HG02970 (cell line): ENCODE data around the gene MIB2.
"Not testable (repeated sequence)": the region's sequence is repeated elsewhere in the genome, so short reads cannot be mapped to it uniquely, and the experiment has no call there.

ENCODE experiments used
- ATAC-seq: cut with Tn5 transposase; IDR thresholded peaks from one replicate; pipeline ENCODE4 v1.9.1; 2021; ENCODE audit warnings: mild to moderate bottlenecking, moderate library complexity, moderate number of reproducible peaks; ENCODE audit not compliant: unreplicated experiment, low FRiP score

Gene MIB2

GRCh38 chr1:1625824-1626206, 10.5 kb downstream of the MIB2 start:
- no peak for ATAC-seq

- no peak for ATAC-seq
These were observed 11.2 kb downstream of the MIB2 start for GRCh38 chr1:1626207-1627141.

- no peak for ATAC-seq
These were observed 12.0 kb downstream of the MIB2 start for GRCh38 chr1:1627261-1627828.

GRCh38 chr1:1627829-1628753, 12.8 kb downstream of the MIB2 start:
- ATAC-seq: no peak

- no peak for ATAC-seq
These were observed 13.6 kb downstream of the MIB2 start for GRCh38 chr1:1628754-1629429.

GRCh38 chr1:1629430-1630190, 14.3 kb downstream of the MIB2 start:
- no peak for ATAC-seq

- ATAC-seq: peak; percentile 61
These were observed 15.1 kb downstream of the MIB2 start for GRCh38 chr1:1630191-1630964.

- ATAC-seq: no peak
These were observed 15.9 kb downstream of the MIB2 start for GRCh38 chr1:1630965-1631781.

- ATAC-seq: no peak
These were observed 16.6 kb downstream of the MIB2 start, which contains the start of gene MMP23B for GRCh38 chr1:1631782-1632420. TSS of gene MMP23B (plus strand) at chr1:1632173. CDS start at chr1:1632219, 46 bp downstream.

- ATAC-seq: not testable (repeated sequence)
These were observed 18.1 kb downstream of the MIB2 start for GRCh38 chr1:1633409-1633808.

GRCh38 chr1:1634613-1635012, 19.3 kb downstream of the MIB2 start:
- ATAC-seq: not testable (repeated sequence)

GRCh38 chr1:1636621-1637478, 21.6 kb downstream of the MIB2 start:
- not testable (repeated sequence) for ATAC-seq

- not testable (repeated sequence) for ATAC-seq
These were observed 22.2 kb downstream of the MIB2 start for GRCh38 chr1:1637479-1637875.

- not testable (repeated sequence) for ATAC-seq
These were observed 23.2 kb downstream of the MIB2 start for GRCh38 chr1:1638528-1638927.

- ATAC-seq: not testable (repeated sequence)
These were observed 24.1 kb downstream of the MIB2 start for GRCh38 chr1:1639368-1639767.

- not testable (repeated sequence) for ATAC-seq
These were observed 24.8 kb downstream of the MIB2 start for GRCh38 chr1:1640081-1640480.
